Stimulated activated CD8-positive, alpha-beta memory T cell treated with anti-CD3 and anti-CD28 coated beads, Interleukin-15, amount 100 ng/mL, for 48 hours (primary cell): ENCODE results near the gene ATP11A.

Experiments used
- DNase-seq, 2 donors: peaks; one replicate each; pipeline ENCODE4 v3.0.0-alpha.2; 2020; ENCODE audit warnings: low read depth in 2 of 2

The ATP11A gene

DNA sequence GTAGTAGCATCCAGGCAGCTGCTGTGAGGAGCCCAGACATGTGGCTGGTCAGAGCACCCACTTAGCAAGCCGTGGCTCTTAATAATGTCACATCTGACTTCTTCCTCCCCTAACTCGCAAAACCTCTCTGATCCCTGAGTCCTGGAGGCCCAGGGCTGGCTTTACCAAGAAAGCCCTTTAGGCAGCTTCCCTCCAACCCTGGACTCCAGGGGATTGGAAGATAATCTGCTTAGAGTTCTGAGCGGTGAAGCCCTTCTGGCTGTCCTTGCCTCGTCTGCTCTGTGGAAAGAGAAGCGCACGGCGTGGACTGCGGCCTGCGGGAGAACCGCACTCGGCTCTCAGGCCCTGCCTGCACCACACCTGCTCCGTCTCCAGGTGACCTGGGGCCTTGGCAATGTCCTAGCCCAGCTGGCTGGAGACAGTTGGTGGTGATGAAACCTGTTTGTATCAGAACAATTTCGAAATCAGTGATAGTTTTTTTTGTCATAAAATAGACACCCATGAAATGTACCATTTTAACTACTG lies 214.7 kb downstream of the ATP11A start:
- DNase-seq: no peak

GRCh38 chr13:112905086-112905485 lies 215.2 kb downstream of the ATP11A start:
- no peak for DNase-seq

GRCh38 chr13:112905619-112905989 lies 215.8 kb downstream of the ATP11A start:
- no peak for DNase-seq

GRCh38 chr13:112905990-112906641 lies 216.3 kb downstream of the ATP11A start:
- no peak for DNase-seq

- DNase-seq: no peak
Observed at GRCh38 chr13:112907286-112907685, 217.4 kb downstream of the ATP11A start.

DNA sequence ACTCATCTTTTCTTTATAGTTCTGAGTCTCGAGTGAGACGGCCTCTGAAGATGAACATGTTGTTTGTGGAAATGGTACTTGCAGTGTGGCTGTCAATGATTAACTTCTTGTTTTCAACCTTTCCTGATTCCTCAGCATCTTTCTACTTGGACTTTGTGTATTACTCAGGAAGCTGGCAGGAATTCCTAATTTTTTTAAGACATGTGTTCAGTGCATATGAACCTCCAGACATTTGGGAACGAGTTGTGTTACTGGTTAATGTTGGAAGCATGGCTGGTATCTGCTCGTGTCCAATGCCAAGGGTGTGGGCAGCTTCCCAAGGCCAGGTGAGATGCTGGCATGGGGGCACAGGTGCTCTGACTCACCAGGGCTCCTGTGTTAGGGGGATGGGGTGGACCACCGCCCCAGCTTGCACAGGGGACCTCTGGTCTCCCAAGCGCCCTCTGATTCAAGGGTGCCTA lies 218.1 kb downstream of the ATP11A start:
- no peak for DNase-seq

GRCh38 chr13:112908342-112908741 lies 218.5 kb downstream of the ATP11A start:
- DNase-seq: no peak

DNA sequence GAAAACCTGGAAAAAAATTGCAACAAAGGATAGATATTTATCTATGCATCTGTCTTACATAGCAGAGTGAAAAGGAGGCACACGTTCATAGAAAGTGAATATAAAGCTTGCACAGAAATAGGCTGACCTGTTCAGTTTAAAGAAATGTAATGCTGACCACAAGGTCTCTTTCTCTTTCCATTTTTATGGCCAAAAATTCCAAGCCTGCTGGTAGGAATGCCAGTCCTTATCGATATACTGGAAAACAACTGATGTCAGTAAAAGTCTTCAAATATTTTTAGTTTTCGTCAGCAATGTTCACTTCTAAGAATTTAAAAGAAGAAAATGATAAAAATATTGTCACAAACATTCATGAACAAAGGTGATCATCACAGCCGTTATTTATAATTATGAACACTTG lies 220.2 kb downstream of the ATP11A start:
- no peak for DNase-seq

DNA sequence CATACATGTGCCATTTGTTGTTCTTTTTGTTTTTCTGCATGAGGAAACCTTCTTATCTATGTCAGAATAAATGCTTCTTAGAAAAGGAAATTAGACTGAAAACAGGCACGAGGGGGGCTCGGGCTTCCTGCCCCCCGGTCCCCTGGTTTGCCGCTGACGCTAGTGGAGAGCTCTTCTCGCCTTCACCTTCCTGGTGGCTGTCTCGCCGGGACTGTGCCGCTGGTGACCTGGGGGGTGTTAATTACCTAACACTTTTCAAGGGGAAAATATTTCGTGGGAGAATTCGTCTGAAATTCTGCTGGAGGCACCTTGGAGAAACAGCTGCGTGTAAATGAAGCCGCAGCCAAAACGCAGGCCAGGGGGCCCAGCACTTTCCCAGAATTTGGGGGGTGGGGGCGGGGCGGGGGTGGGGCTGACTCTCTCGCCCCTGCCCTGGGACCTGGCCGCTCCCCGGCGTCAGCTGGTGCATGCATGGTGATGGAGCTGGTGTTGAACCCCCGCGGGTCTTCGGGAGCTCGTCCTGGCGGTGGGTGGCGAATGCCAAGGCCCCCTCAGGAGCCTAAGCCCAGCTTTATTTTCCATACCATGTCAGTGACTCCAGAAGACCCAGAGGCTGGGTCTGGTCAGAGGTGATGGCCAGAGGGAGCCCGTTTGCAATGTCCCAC lies 220.9 kb downstream of the ATP11A start:
- no peak for DNase-seq

DNA sequence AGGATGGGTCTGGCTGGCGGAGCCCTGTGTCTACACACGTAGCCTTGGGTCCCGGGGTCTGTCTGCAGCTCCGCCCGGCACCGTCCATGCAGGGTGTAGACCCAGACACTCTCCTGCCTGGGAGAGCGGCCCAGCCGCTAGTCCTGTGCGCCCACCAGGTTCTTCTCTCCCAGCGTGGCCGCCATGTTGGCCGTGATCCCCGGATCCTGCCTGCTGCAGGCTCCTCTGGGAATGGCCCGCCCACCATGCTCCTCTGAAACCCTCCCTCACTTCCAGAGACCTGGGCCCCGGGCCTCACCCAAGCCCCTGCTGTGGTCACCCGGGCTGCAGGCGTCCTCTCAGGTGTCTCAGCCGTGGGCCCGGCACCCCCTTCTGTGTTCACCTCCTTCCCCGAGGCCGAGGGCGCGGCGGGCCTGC lies 221.5 kb downstream of the ATP11A start:
- DNase-seq: no peak

DNA sequence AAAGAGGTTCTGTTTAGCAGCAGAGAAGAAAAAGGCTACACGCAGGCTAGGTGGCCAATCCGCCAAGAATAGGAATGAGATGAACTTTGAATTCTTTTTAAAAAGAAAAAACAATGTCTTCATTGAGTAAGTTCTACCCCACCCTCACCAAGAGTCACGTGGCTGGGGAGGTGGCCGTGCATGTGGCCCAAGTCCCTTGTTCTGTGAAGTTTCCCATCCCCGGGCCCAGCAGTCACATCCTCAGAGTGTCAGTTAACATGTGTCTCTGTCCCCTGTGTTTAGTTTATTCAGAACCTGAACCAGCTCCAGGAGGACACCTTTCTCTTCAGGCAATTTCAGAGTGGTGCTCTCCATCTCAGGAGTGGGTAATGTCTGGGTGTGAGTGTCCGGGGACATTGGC lies 222.0 kb downstream of the ATP11A start:
- DNase-seq: no peak

DNA sequence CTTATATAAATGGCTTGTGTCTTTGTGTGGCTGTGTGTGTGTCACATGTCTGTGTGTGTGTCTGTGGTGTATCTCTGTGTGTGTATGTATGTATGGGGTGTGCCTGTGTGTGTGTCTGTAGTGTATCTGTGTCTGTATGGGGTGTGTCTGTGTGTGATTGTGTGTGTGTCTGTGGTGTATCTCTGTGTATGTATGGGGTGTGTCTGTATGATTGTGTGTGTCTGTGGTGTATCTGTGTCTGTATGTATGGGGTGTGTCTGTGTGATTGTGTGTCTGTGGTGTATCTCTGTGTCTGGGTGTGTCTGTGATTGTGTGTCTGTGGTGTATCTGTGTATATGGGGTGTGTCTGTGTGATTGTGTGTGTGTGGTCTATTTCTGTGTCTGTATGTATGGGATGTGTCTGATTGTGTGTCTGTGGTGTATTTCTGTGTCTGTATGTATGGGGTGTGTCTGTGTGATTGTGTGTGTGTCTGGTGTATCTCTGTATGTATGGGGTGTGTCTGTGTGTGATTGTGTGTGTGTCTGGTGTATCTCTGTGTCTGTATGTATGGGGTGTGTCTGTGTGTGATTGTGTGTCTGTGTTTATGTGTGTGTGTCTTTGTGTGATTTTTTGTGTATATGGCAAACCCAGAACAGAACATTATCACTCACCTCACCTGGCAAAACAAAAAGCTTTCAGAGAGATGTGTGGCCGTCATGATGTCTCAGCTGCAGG lies 223.0 kb downstream of the ATP11A start:
- DNase-seq: no peak

GRCh38 chr13:112916296-112916695 lies 226.5 kb downstream of the ATP11A start:
- no peak for DNase-seq

GRCh38 chr13:112917056-112917664 lies 227.3 kb downstream of the ATP11A start:
- no peak for DNase-seq

- no peak for DNase-seq
Observed at GRCh38 chr13:112917737-112918136, 227.9 kb downstream of the ATP11A start.

- DNase-seq: no peak
Observed at GRCh38 chr13:112918266-112918665, 228.4 kb downstream of the ATP11A start.

- DNase-seq: no peak
Observed at GRCh38 chr13:112918746-112919145, 228.9 kb downstream of the ATP11A start.

- no peak for DNase-seq
Observed at GRCh38 chr13:112923962-112924361, 234.1 kb downstream of the ATP11A start.

DNA sequence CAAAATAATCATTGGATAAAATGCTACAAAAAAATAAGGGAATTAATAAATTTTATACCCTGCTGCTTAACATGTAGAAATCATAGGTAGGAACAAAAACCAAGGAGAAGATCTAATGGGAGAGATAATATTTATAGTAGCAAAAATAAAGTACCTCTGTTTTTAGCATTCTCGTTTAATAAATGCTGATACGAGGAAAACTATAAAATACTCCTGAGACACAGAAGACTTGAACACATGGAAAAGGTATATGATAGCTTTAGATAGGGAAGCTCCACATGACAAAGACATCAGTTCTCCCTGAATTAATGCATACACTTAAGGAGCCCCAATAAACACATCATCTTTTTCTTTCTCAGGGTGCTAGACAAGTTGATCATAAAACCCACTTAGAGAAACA lies 234.5 kb downstream of the ATP11A start:
- DNase-seq: no peak

GRCh38 chr13:112926003-112926402 lies 236.2 kb downstream of the ATP11A start:
- DNase-seq: no peak

DNA sequence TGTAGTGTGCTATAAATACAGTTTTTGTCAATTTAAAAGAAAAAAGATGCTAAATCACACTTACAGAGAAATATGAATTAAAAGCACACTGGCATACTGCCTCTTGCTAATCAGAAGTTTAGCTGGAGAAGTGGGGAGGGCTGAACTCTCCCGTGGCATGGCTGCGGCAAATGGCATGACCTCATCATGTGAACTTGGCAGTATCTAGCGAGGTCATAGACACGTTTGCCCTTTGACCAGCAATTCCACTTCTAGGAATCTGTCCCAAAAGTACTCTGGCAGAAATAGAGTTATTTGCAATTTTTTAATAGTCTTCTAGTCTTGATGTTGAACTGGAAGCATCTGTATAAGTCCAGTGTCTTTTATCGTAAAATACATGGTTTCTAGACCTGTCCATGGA lies 237.2 kb downstream of the ATP11A start:
- DNase-seq: no peak
